ENCODE results near the gene ANXA6. TPM values are rescaled to one million over a fixed set of nuclear protein-coding genes. Genes with fewer than 3 reads are reported as not detected.

Gene ANXA6
- total and polyA plus RNA-seq, 7 experiments from 2014 or later: 212 to 512 (median 272) TPM

- POLR2A ChIA-PET: interaction anchor here (1.0 to 1.2 kb wide), 4 partner anchors 14 to 128 kb away, joined by 3 to 5 read pairs (median 4); partner anchors contain the start of genes CCDC69 and TNIP1
Measured at GRCh38 chr5:151095341-151096000, 62.1 kb downstream of the ANXA6 start.

GRCh38 chr5:151094852-151095245, 62.7 kb downstream of the ANXA6 start:
- no peak for DNase-seq
- ATAC-seq: no peak
- ChIA-PET CTCF (interaction anchor here (1.8 kb wide), 1 partner anchor 21 kb away, joined by 5 read pairs; no protein-coding TSS in a partner anchor), POLR2A (interaction anchor here (1.0 kb wide), 1 partner anchor 13 kb away, joined by 4 read pairs; no protein-coding TSS in a partner anchor)
- no peaks in the 10 kb centered on the region for H3K36me3 ChIP-seq (ENCODE audit: control insufficient read depth in 2 of 3, insufficient read depth in 3 of 3, low read length in 3 of 3)
- Mint-ChIP-seq H3K27ac (peak overlapping the region in 8 of 9 donors; percentile 51 to 90 (median 82)), H3K9me3 (no peaks in the 10 kb centered on the region), H3K4me3 (peak overlapping the region in 4 of 10 donors; percentile 18 to 73 (median 46)), H3K4me1 (peaks cover 57 to 92% (median 75%) of the 10 kb centered on the region in 7 donors), H3K36me3 (peaks cover 0 to 31% (median 0%) of the 10 kb centered on the region in 5 donors), H3K27me3 (no peaks in the 10 kb centered on the region)
- intact Hi-C loops (cut with micrococcal nuclease): loop anchor here (1.0 to 5.0 kb wide), 6 partner anchors 8 to 56 kb away; partner anchors contain the start of gene TNIP1 (in 2 of the 2)
- no peak overlapping the region for H3K4me3 ChIP-seq (ENCODE audit: low read length)
- H3K27me3 ChIP-seq (ENCODE audit: control insufficient read depth in 2 of 2, insufficient read depth in 2 of 2, low read length in 2 of 2): no peaks in the 10 kb centered on the region
- H3K27ac ChIP-seq (ENCODE audit: low read depth, low read length): peak overlapping the region; percentile 53
- H3K9me3 ChIP-seq (ENCODE audit: control insufficient read depth in 2 of 3, low read length in 3 of 3): no peaks in the 10 kb centered on the region
- peaks cover 31 to 53% of the 10 kb centered on the region in 2 donors for H3K4me1 ChIP-seq (ENCODE audit: control insufficient read depth in 2 of 2, insufficient read depth in 2 of 2, low read length in 2 of 2)

More at GRCh38 chr5:151095341-151096000, 62.1 kb downstream of the ANXA6 start:
- ATAC-seq (no peak), DNase-seq (no peak)
- H3K4me3 Mint-ChIP-seq: peak overlapping the region in 4 of 10 donors; percentile 3 to 73 (median 35)
- no peaks in the 10 kb centered on the region for H3K9me3 ChIP-seq (ENCODE audit: control insufficient read depth in 2 of 3, low read length in 3 of 3)
- CTCF ChIA-PET: interaction anchor here (1.6 to 1.8 kb wide), 2 partner anchors 20 to 44 kb away, joined by 5 to 8 read pairs; no protein-coding TSS in a partner anchor
- H3K27me3 Mint-ChIP-seq: no peaks in the 10 kb centered on the region
- peaks cover 31 to 53% of the 10 kb centered on the region in 2 donors for H3K4me1 ChIP-seq (ENCODE audit: control insufficient read depth in 2 of 2, insufficient read depth in 2 of 2, low read length in 2 of 2)
- peak overlapping the region; percentile 71 to 90 (median 86) for H3K27ac Mint-ChIP-seq
- peak overlapping the region; percentile 53 for H3K27ac ChIP-seq (ENCODE audit: low read depth, low read length)
- peaks cover 1 to 34% (median 1%) of the 10 kb centered on the region in 5 donors for H3K36me3 Mint-ChIP-seq
- H3K4me3 ChIP-seq (ENCODE audit: low read length): no peak overlapping the region
- intact Hi-C loops (cut with micrococcal nuclease): loop anchor here (1.0 to 5.0 kb wide), 5 partner anchors 8 to 55 kb away; partner anchors contain the start of gene TNIP1 (in 1 of the 2)
- H3K4me1 Mint-ChIP-seq: peaks cover 62 to 98% (median 79%) of the 10 kb centered on the region in 7 donors
- H3K27me3 ChIP-seq (ENCODE audit: control insufficient read depth in 2 of 2, insufficient read depth in 2 of 2, low read length in 2 of 2): no peaks in the 10 kb centered on the region
- no peaks in the 10 kb centered on the region for H3K9me3 Mint-ChIP-seq
- peaks cover 0 to 6% (median 0%) of the 10 kb centered on the region in 3 experiments for H3K36me3 ChIP-seq (ENCODE audit: control insufficient read depth in 2 of 3, insufficient read depth in 3 of 3, low read length in 3 of 3)

- Mint-ChIP-seq H3K9me3 (no peaks in the 10 kb centered on the region), H3K4me1 (peaks cover 51 to 86% (median 69%) of the 10 kb centered on the region in 7 donors), H3K27me3 (no peaks in the 10 kb centered on the region), H3K4me3 (peak overlapping the region; percentile 7 to 73 (median 47)), H3K36me3 (peaks cover 0 to 26% (median 0%) of the 10 kb centered on the region in 5 donors), H3K27ac (peak overlapping the region; percentile 38 to 90 (median 84))
- ChIA-PET POLR2A (interaction anchor here (1.0 to 2.1 kb wide), 4 partner anchors 11 to 21 kb away, joined by 3 to 9 read pairs (median 4); no protein-coding TSS in a partner anchor), CTCF (no interaction called here)
- intact Hi-C loops (cut with micrococcal nuclease): loop anchor here (1.0 to 2.0 kb wide), 3 partner anchors 13 to 57 kb away; partner anchors contain the start of gene TNIP1 (in 2 of the 2)
- Histone ChIP-seq H3K9me3 (ENCODE audit: control insufficient read depth in 2 of 3, low read length in 3 of 3) (no peaks in the 10 kb centered on the region), H3K27me3 (ENCODE audit: control insufficient read depth in 2 of 2, insufficient read depth in 2 of 2, low read length in 2 of 2) (no peaks in the 10 kb centered on the region), H3K4me1 (ENCODE audit: control insufficient read depth in 2 of 2, insufficient read depth in 2 of 2, low read length in 2 of 2) (peaks cover 31 to 53% of the 10 kb centered on the region in 2 donors), H3K27ac (ENCODE audit: low read depth, low read length) (peak overlapping the region; percentile 26), H3K4me3 (ENCODE audit: low read length) (no peak overlapping the region), H3K36me3 (ENCODE audit: control insufficient read depth in 2 of 3, insufficient read depth in 3 of 3, low read length in 3 of 3) (no peaks in the 10 kb centered on the region)
- ATAC-seq (peak; percentile 74), DNase-seq (peak in 2 of 9 donors; percentile 31 to 73)
Measured at GRCh38 chr5:151094030-151094851, 63.3 kb downstream of the ANXA6 start.

DNA sequence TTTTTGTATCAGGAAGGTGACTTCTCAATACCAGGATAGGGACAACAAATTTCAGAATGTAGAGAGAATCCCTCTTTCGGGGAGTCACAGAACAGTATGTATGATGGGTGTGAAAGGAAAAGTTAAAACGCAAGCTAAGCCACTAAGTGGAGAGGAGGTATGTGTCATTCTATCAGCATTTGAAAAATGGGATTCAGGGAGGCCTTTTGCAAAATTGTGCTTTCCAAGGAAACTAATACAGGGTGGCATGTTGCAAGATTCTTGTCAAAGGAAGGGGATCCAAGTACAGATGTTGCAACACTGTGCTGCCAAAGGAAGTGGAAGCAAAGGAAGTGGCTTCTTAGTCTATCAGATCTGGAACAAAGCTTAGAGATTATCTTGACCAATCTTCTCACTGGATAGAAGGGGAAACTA, 64.1 kb downstream of the ANXA6 start:
- Histone ChIP-seq H3K4me1 (ENCODE audit: control insufficient read depth in 2 of 2, insufficient read depth in 2 of 2, low read length in 2 of 2) (peaks cover 31 to 45% of the 10 kb centered on the region in 2 donors), H3K4me3 (ENCODE audit: low read length) (no peak overlapping the region), H3K36me3 (ENCODE audit: control insufficient read depth in 2 of 3, insufficient read depth in 3 of 3, low read length in 3 of 3) (no peaks in the 10 kb centered on the region), H3K27ac (ENCODE audit: low read depth, low read length) (no peak overlapping the region), H3K9me3 (ENCODE audit: control insufficient read depth in 2 of 3, low read length in 3 of 3) (no peaks in the 10 kb centered on the region), H3K27me3 (ENCODE audit: control insufficient read depth in 2 of 2, insufficient read depth in 2 of 2, low read length in 2 of 2) (no peaks in the 10 kb centered on the region)
- H3K27me3 Mint-ChIP-seq: no peaks in the 10 kb centered on the region
- ChIA-PET POLR2A (interaction anchor here (0.7 to 2.1 kb wide), 6 partner anchors 10 to 91 kb away, joined by 3 to 9 read pairs (median 4); partner anchors contain the start of gene TNIP1), CTCF (interaction anchor here (0.6 to 0.9 kb wide), 2 partner anchors 22 to 71 kb away, joined by 3 to 5 read pairs; no protein-coding TSS in a partner anchor)
- peak overlapping the region in 9 of 10 donors; percentile 7 to 73 (median 49) for H3K4me3 Mint-ChIP-seq
- peaks cover 0 to 20% (median 0%) of the 10 kb centered on the region in 5 donors for H3K36me3 Mint-ChIP-seq
- ATAC-seq (peak; percentile 29), DNase-seq (no peak)
- intact Hi-C loops (cut with micrococcal nuclease): no loop called here
- H3K4me1 Mint-ChIP-seq: peaks cover 43 to 80% (median 65%) of the 10 kb centered on the region in 7 donors
- peaks cover 0 to 1% (median 0%) of the 10 kb centered on the region in 11 donors for H3K9me3 Mint-ChIP-seq
- peak overlapping the region; percentile 38 to 90 (median 84) for H3K27ac Mint-ChIP-seq

DNA sequence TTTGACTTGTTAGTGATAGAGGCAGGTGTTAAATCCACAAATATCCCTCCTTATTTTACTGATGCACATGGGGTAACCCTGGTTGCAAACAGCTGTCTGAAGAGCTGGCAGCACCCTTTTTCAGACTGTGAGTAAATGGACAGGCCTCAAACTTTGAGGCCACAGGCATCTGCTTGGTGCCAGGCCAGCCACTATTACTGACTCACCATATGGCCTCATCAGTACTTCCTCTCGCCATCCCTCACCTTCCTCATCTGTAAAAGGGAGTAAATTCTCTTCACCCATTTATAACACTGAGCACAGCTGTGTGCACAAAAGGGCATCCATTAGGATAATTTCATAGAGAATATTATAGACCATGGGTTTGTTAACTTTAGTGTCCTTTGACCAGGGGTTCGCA, 64.8 kb downstream of the ANXA6 start:
- Mint-ChIP-seq H3K27me3 (no peaks in the 10 kb centered on the region), H3K4me1 (peaks cover 39 to 77% (median 62%) of the 10 kb centered on the region in 7 donors), H3K36me3 (peaks cover 0 to 19% (median 0%) of the 10 kb centered on the region in 5 donors), H3K4me3 (no peak overlapping the region), H3K9me3 (peaks cover 0 to 3% (median 0%) of the 10 kb centered on the region in 11 donors), H3K27ac (peak overlapping the region in 4 of 9 donors; percentile 12 to 72 (median 38))
- H3K4me3 ChIP-seq (ENCODE audit: low read length): no peak overlapping the region
- no peaks in the 10 kb centered on the region for H3K9me3 ChIP-seq (ENCODE audit: control insufficient read depth in 2 of 3, low read length in 3 of 3)
- peaks cover 31 to 38% of the 10 kb centered on the region in 2 donors for H3K4me1 ChIP-seq (ENCODE audit: control insufficient read depth in 2 of 2, insufficient read depth in 2 of 2, low read length in 2 of 2)
- H3K27ac ChIP-seq (ENCODE audit: low read depth, low read length): no peak overlapping the region
- intact Hi-C loops (cut with micrococcal nuclease): no loop called here
- ATAC-seq (peak; percentile 50), DNase-seq (no peak)
- H3K27me3 ChIP-seq (ENCODE audit: control insufficient read depth in 2 of 2, insufficient read depth in 2 of 2, low read length in 2 of 2): no peaks in the 10 kb centered on the region
- CTCF ChIA-PET: interaction anchor here (0.6 to 1.2 kb wide), 4 partner anchors 23 to 72 kb away, joined by 3 to 5 read pairs (median 3); no protein-coding TSS in a partner anchor
- no peaks in the 10 kb centered on the region for H3K36me3 ChIP-seq (ENCODE audit: control insufficient read depth in 2 of 3, insufficient read depth in 3 of 3, low read length in 3 of 3)
- POLR2A ChIA-PET: interaction anchor here (0.7 to 2.1 kb wide), 7 partner anchors 9 to 116 kb away, joined by 3 to 9 read pairs (median 4); partner anchors contain the start of gene TNIP1

Data from naive thymus-derived CD4-positive, alpha-beta T cell (primary cell).